Limb (tissue), 2 donors: ENCODE measurements around the gene THRAP3.

ENCODE experiments used
- DNase-seq, 2 donors: peaks; one replicate each; pipeline ENCODE4 v3.0.0-alpha.2; 2016; ENCODE audit errors: extremely low spot score in 2 of 2

THRAP3 gene

DNA sequence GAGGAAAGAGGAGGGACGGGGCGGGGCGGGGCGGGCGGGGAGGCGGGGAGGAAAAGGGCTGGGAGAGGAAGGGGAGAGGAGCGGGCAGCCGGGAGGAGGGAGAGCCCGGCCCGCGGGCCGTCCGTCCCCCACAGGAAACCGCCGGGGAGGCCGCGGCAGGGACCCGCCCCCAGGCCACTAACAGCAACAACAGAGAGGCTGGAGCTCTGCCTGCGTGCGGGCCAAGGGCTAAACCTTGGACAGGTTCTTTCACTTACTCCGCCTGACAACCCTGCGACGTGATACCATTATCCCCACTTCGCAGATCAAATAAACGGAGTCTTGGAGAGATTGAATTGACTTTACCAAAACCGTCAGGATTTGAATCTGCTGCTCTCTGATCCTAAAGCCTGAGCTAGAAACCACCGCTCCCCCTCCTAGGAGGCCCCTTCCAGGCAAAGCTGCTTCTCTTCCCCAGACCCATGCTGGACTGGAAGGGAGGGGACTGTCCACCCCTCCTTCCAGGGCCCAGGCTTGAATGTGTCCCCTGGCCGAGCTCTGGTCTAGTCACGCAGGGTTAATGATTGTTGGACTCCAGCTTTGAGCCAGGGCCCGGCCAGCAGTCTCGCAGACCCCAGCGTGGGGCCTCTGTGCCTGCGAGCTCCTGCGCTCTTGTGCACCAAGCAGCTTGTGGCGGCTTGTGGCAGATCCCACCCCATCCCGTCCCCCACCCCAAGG, 99.6 kb downstream of the THRAP3 start, which contains the start of gene EVA1B:
TSS of gene EVA1B (minus strand) at position 10 of the 717 bp plus-strand sequence. CDS start 608 bp downstream, outside the sequence.
- peak; percentile 86 to 88 for DNase-seq

DNA sequence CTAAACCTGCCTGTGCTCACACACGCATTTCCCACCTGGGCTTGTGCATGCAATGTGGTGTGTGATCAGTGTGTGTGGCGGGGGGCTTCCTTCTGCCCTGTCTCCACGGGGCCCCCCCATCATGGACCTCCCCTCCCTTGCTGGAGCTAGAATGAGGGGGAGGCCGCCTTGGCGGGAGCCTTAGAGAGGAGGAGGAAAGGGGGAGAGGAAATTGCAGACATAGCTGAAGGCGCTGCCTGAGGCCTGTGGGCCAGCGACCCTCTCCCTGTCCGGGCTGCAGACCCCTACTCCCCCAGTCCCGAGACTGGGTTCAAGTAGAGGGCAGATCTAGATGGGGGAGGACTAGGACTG, 100.1 kb downstream of the THRAP3 start:
- DNase-seq, result no peak

- no peak for DNase-seq
Observed at GRCh38 chr1:36326499-36326898, 102.3 kb downstream of the THRAP3 start.

DNA sequence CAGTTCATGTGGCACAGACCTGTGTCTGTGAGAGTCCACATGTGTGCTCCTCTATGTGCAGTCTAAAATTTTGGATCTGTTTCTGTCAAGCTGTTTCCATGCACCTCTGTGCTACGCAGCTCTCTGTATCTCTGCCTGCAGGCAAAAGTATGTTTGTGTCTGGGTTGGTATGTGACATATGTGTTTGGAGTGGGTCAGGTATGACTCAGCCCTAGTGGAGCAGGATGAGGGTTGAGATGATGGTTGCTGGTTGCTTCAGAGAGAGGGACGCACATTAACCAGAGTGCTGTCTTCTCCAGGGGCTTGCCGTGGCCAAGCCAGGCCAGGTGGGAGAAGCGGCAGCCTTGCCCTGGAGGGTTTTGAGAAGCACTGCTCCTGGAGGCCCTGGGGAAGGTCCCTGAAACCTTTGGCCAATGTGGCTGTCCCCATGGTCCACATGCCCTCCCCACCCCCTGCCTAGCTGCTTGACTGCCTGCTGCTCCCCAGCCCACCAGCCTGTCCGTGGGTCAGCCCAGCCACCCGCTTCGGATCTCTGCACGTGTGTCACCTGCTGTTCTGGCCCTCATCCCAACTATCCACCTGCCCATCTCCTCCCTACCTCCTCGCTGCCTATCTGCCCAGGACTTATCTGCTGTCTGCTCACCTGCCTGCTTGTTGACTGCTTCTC, 103.3 kb downstream of the THRAP3 start:
- no peak for DNase-seq

- no peak for DNase-seq
Observed at GRCh38 chr1:36328088-36328480, 103.8 kb downstream of the THRAP3 start.

DNA sequence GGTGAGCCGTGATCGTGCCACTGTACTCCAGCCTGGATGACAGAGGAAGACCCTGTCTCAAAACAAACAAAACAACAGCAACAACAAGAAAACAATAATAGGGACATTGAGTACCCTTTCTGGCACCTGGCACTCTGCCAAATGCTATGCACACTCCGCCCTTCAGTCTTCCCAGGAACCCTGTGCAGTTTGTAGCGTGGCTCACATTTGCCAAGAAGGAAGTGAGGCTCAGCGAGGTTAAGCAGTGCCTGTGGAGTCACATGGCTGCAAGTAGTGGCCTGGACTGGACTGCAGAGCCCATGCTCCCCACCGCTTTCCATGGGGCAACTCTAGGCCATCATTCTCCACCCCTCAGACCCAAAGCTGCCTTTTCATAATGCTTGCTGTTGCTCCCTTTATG, 104.5 kb downstream of the THRAP3 start:
- peak in 1 of 2 donors; percentile 21 for DNase-seq

DNA sequence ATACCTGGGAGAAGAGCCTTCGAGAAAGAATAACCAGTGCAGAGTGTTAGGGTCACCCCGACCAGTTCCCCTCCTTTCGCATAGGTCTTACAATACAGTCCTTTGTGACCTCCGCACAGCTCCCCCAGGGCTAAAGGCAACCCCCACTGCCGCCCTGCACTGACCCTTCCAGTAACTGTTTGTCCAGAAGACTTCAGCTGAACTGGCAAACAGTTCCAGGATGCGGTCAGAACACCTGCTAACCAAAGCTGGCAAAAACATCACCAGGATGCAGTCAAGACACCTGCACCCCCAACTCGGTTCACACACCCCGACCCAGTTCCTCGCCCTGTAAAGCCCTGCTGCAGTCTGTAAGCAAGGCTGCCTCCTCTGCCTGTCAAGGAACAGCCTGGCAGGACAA, 105.6 kb downstream of the THRAP3 start:
- no peak for DNase-seq

- no peak for DNase-seq
Observed at GRCh38 chr1:36330940-36331339, 106.7 kb downstream of the THRAP3 start.

DNA sequence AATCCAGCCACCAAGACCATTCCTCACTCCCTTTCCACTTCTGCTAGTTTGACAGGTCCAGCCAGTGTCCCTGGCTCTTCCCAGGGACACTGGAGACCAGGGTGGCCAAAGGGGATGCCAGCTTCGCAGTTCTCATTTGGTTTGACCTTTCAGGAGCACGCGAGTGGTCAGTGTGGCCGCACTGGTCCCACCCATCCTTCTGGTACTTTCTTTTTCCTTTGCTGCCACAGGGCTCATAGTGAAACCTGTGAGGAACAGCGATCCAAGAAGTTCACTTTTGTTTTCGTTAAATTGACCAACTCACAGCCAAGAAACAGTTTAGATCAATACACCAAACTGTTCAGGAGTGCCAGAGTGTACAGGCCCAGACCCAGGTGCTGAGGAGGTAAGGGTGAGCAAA, 113.6 kb downstream of the THRAP3 start:
- DNase-seq, result no peak

GRCh38 chr1:36339215-36339614, 115.0 kb downstream of the THRAP3 start:
- DNase-seq, result no peak

DNA sequence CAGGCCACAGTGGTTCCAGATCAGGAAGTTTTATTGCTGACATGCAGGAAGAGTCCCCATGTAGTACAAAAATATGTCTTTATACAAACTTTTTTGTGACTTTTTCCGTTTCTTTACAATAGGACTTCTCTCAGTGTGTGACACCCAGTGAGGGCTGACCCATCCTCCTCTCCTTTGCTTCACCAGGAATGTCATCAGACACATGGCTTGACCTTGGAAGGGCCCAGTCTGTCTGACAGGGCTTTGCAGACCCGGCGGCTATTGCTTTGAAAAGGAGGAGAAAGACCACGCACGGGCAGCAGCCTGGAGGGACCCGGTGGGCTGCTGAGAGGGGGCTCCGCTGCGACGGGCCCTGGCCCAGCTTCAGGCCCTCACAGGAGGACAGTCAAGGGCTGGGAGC, 115.4 kb downstream of the THRAP3 start:
- no peak for DNase-seq

DNA sequence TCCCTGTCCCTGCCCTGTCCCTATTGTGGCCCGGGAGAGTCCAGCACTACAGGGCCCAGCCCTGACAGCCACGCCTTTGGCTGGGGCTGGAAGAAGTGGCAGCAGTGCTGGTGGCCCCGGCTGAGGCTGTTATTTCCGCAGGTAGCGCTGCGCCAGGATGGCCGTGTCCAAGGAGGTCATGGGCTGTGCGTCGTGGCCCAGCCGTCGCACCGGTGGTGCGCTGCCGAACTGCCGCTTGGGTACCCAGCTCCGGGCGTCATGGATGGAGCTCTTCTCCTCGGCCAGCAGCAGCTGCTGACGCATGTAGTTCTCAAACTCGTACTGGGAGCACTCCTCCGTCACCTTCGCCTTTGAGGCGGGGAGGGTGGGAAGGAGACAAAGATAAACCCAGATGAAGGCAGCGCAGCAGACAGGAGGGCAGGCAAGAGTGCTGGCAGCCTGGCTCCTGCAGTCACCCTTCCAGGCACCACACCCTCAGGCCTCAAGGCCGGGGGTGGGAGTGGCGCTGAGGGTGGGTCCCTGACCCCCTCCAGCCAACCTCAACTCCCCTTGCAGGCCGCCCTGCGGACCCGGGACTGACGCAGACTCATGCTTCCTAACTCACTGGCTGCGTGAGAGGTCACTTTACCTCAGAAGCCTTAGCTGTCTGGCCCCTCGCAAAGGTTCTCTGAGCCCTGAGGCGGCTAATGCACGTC, 117.5 kb downstream of the THRAP3 start:
- DNase-seq, result no peak

GRCh38 chr1:36342426-36343185, 118.4 kb downstream of the THRAP3 start:
- no peak for DNase-seq

GRCh38 chr1:36343651-36344394, 119.6 kb downstream of the THRAP3 start:
- no peak for DNase-seq

DNA sequence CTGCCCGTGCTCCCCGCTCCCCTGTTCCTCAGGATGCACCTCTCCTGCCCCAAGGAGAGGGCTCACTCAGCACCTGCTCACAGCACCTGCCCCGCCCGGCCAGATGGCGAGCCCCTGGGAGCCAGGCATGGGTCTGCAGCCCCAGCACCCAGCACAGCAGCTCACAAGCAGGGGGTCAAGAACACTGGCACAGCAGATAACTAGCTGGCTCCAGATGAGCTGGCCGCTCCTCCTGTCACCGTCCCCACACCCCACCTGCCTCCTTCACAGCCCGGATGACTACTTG, 120.1 kb downstream of the THRAP3 start:
- DNase-seq, result no peak

DNA sequence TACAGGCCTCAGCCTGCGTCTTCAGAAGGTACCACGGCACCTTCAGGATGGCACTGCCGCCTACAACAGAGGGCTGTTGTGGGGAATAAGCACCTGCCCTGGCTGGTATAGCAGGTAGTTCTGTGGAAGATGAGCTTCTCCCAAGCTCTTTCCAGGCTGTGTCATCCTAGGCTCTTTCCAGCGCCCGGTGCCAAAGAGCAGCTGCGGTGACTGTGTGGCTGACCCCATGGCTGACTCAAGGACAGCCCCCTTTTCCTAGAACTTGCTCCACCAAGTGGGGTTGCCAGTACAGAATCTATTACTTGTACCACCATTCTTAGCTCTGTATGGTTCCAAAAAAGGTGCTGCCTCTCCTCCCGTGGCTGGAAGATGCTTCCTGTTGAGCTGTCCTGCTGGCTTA, 121.1 kb downstream of the THRAP3 start:
- DNase-seq, result no peak

GRCh38 chr1:36346741-36347370, 122.6 kb downstream of the THRAP3 start:
- DNase-seq, result no peak

DNA sequence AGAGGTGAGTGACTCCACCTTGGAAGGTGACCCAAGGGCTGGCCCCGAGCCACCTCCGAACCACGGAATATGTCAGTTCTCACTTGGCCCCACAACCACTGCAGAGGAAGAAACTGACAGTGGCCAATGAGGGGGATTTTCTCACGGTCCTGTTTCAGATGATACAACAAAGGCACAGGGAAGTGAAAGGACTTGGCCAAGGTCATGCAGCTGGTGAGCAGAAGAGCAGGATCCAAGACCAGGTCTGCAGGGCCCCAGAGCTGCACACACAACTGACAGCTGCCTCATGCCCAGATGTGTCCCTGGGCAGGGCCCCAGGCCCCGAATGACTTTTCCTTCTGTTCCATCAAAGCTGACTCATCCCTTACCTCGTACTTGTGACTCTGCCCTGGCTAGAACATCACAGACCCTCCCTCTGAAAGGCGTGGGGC, 125.0 kb downstream of the THRAP3 start:
- DNase-seq, result no peak

DNA sequence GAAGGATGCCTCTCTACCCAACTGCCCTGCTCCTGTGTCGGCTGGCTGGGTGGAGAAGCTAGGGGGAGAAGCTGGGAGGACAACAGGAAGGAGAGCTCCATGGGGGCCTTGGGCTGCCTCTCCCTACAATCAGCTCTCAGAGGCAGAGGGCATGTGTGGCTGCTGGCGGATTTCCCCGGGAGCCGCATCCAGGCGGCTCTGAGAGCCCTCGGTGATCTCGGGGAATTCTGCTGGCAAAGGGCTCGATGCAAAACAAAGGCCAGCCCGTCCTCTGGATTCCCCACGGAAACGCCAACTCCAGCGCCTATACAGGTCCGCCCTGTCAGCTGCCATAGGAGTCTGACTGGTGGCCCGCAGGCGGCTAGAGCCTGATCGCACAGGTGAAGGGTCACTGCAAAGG, 125.6 kb downstream of the THRAP3 start:
- no peak for DNase-seq

GRCh38 chr1:36350659-36351226, 126.5 kb downstream of the THRAP3 start:
- no peak for DNase-seq
